K562 (cell line): Measurements from ENCODE around the gene TOP3A. TPM values are rescaled to one million over a fixed set of nuclear protein-coding genes. Genes with fewer than 3 reads are reported as not detected.

ENCODE experiments used
- ATAC-seq: fragments of 200-7000 bp; cut with Tn5 transposase; 3 replicates; pipeline ENCODE4 v1.9.1; 2020; ENCODE audit warnings: moderate library complexity
- BruUV-seq: library from RNA; stranded (reverse); fragments of 400-500 nt; replicated peaks from 2 replicates; lab custom pipeline; 2021; lab: Mats Ljungman, UMichigan
- CTCF ChIA-PET: fragments of 300-600 bp; formaldehyde crosslinking; extraction: SDS; loops from one replicate; lab custom pipeline; 2021; ENCODE audit warnings: low intra/inter-chr PET ratio; lab: Yijun Ruan, JAX
- POLR2A ChIA-PET: fragments of 300-600, 350-650 bp; sonication (Branson Sonifier 250); formaldehyde crosslinking; extraction: SDS; loops from one replicate; lab custom pipeline; 2021; ENCODE audit warnings: antibody characterized with exemption, inconsistent platforms; lab: Yijun Ruan, JAX
- DNase-seq, 4 experiments: peaks; one replicate each; pipeline versions ENCODE4 v3.0.0 to v3.0.0-alpha.2; 2011 to 2018; ENCODE audit warnings: low spot score in 3 of 4, mixed read lengths in 3 of 4; ENCODE audit errors: extremely low read depth in 1 of 4
- FAIRE-seq: peaks from 2 replicates; lab custom pipeline; 2011; peaks lifted over from hg19 to GRCh38; lab: Jason Lieb, UNC
- H2AFZ ChIP-seq: 2 replicates; pipeline ENCODE4 v1.6.0; 2011; ENCODE audit warnings: low read depth, low read length, control low read depth, inconsistent platforms
- H3K27ac ChIP-seq: fragments of 200-600 bp; 3 replicates; pipeline ENCODE4 v1.8.0; 2011; ENCODE audit warnings: low read depth, mild to moderate bottlenecking, control low read depth, inconsistent platforms, low read length, moderate library complexity, mixed read lengths; ENCODE audit errors: extremely low read depth
- H3K27me3 ChIP-seq, 2 experiments: fragments of 300-600 bp in 1 of 2; 2 replicates in 1 of 2; 3 replicates in 1 of 2; pipeline versions ENCODE4 v1.6.0 to v1.8.0; 2011; ENCODE audit warnings: inconsistent platforms in 2 of 2, low read length in 2 of 2, mild to moderate bottlenecking in 1 of 2, mixed read lengths in 1 of 2, moderate library complexity in 1 of 2; ENCODE audit not compliant: control insufficient read depth in 2 of 2, insufficient read depth in 2 of 2
- H3K36me3 ChIP-seq: fragments of 300-600 bp; 3 replicates; pipeline ENCODE4 v1.8.0; 2011; ENCODE audit warnings: mild to moderate bottlenecking, low read length, inconsistent platforms; ENCODE audit not compliant: control insufficient read depth, insufficient read depth
- H3K4me1 ChIP-seq, 2 experiments: fragments of 200-600 bp in 1 of 2; replicated peaks in 1 of 2; 2 replicates in 1 of 2; 3 replicates in 1 of 2; pipeline versions ENCODE4 v1.5.1 to v1.8.0; 2011; ENCODE audit warnings: inconsistent platforms in 2 of 2, low read length in 2 of 2, mild to moderate bottlenecking in 1 of 2, mixed read lengths in 1 of 2, moderate library complexity in 1 of 2; ENCODE audit not compliant: control insufficient read depth in 2 of 2, insufficient read depth in 2 of 2
- H3K4me2 ChIP-seq: 2 replicates; pipeline ENCODE4 v1.6.1; 2011; ENCODE audit warnings: low read length, control low read depth, inconsistent platforms, mixed read lengths; ENCODE audit not compliant: insufficient read depth
- H3K4me3 ChIP-seq: fragments of 200-600 bp; sonication (generic), shearing (Covaris generic); 2 replicates; pipeline ENCODE4 v1.5.1; 2016; ENCODE audit warnings: control low read depth, inconsistent platforms
- H3K79me2 ChIP-seq: fragments of 200-600 bp; 3 replicates; pipeline ENCODE4 v1.8.0; 2011; ENCODE audit warnings: low read length, inconsistent platforms; ENCODE audit not compliant: control insufficient read depth, insufficient read depth
- H3K9ac ChIP-seq, 2 experiments: 2 replicates each; pipeline versions ENCODE4 v1.6.0 to v1.6.1; 2011; ENCODE audit warnings: low read depth in 2 of 2, low read length in 2 of 2, control low read depth in 1 of 2, inconsistent platforms in 1 of 2, mild to moderate bottlenecking in 1 of 2, mixed read lengths in 1 of 2; ENCODE audit not compliant: insufficient read depth in 1 of 2
- H3K9me1 ChIP-seq: one replicate; pipeline ENCODE4 v1.6.0; 2011; ENCODE audit warnings: inconsistent platforms, mild to moderate bottlenecking, low read length, moderate library complexity; ENCODE audit not compliant: control insufficient read depth, insufficient read depth
- H3K9me3 ChIP-seq: replicated peaks from 2 replicates; pipeline ENCODE4 v1.5.1; 2011; ENCODE audit warnings: low read depth, low read length, inconsistent platforms; ENCODE audit not compliant: control insufficient read depth, insufficient read depth
- H4K20me1 ChIP-seq: replicated peaks from 2 replicates; pipeline ENCODE4 v1.6.1; 2011; ENCODE audit warnings: low read length, inconsistent platforms, mixed read lengths; ENCODE audit not compliant: control insufficient read depth, insufficient read depth
- CHCHD3 ChIP-seq: fragments of 250-450 bp; sonication (Bioruptor Pico); IDR thresholded peaks from 2 replicates; pipeline ENCODE4 v2.1.2; 2022; ENCODE audit warnings: mild to moderate bottlenecking
- CHD4 ChIP-seq: fragments of 200-600 bp; sonication (generic); IDR thresholded peaks from 3 replicates; pipeline ENCODE4 v1.6.1; 2012; ENCODE audit warnings: low read depth, mild to moderate bottlenecking, mixed read lengths, low read length, inconsistent platforms; ENCODE audit not compliant: insufficient read depth, insufficient replicate concordance, poor library complexity, severe bottlenecking
- CXXC5 ChIP-seq: fragments of 250-450 bp; sonication (Bioruptor Pico); IDR thresholded peaks from 2 replicates; pipeline ENCODE4 v1.8.0; 2022; ENCODE audit warnings: inconsistent platforms, mild to moderate bottlenecking, moderate library complexity
- GATA2 ChIP-seq: sonication (generic); formaldehyde crosslinking; IDR thresholded peaks from 2 replicates; pipeline ENCODE4 v1.4.0; 2020; ENCODE audit warnings: mild to moderate bottlenecking, missing genetic modification reagents
- HDGF ChIP-seq: fragments of 450-650 bp; IDR thresholded peaks from 2 replicates; pipeline ENCODE4 v1.6.1; 2016
- MAZ ChIP-seq, 2 experiments: fragments of 450-650 bp in 1 of 2; sonication (generic) in 1 of 2; formaldehyde crosslinking; IDR thresholded peaks in 1 of 2; conservative IDR thresholded peaks in 1 of 2; 2 replicates each; pipeline versions ENCODE4 v1.4.0 to v1.5.0; 2020; ENCODE audit warnings: mild to moderate bottlenecking in 1 of 2, missing genetic modification reagents in 1 of 2
- MED1 ChIP-seq: sonication (generic); formaldehyde crosslinking; IDR thresholded peaks from 2 replicates; pipeline ENCODE4 v1.8.1; 2023; ENCODE audit warnings: missing genetic modification reagents, borderline replicate concordance
- NFIC ChIP-seq: fragments of 450-650 bp; IDR thresholded peaks from 2 replicates; pipeline ENCODE4 v1.6.1; 2017; ENCODE audit warnings: mild to moderate bottlenecking, inconsistent platforms
- RAD21 ChIP-seq, 2 experiments: fragments of 250-450 bp in 1 of 2; fragments of 450-650 bp in 1 of 2; sonication (Bioruptor Pico) in 1 of 2; formaldehyde crosslinking in 1 of 2; IDR thresholded peaks in 1 of 2; conservative IDR thresholded peaks in 1 of 2; 2 replicates each; pipeline versions ENCODE4 v1.4.0 to v1.8.0; 2020 to 2022; ENCODE audit warnings: mild to moderate bottlenecking in 2 of 2, moderate library complexity in 1 of 2
- RBM39 ChIP-seq: fragments of 200-400 bp; formaldehyde crosslinking; optimal IDR thresholded peaks from 2 replicates; pipeline ENCODE3; 2018; ENCODE audit warnings: low read depth, low read length
- SAP30 ChIP-seq: fragments of 200-600 bp; sonication (generic); IDR thresholded peaks from 2 replicates; pipeline ENCODE4 v1.6.1; 2012; ENCODE audit warnings: borderline replicate concordance, low read depth, mild to moderate bottlenecking, moderate library complexity, low read length, control low read depth, inconsistent platforms; ENCODE audit not compliant: insufficient read depth, poor library complexity, severe bottlenecking
- SMARCE1 ChIP-seq: fragments of 450-650 bp; IDR thresholded peaks from 2 replicates; pipeline ENCODE4 v1.7.1; 2016; ENCODE audit warnings: mild to moderate bottlenecking
- SP2 ChIP-seq: IDR thresholded peaks from 2 replicates; pipeline ENCODE4 v1.6.1; 2011; ENCODE audit warnings: mild to moderate bottlenecking, low read depth, low read length, moderate library complexity; ENCODE audit not compliant: poor library complexity, severe bottlenecking; ENCODE audit errors: extremely low read depth
- SRF ChIP-seq, 2 experiments: fragments of 250-450, 450-650 bp in 1 of 2; sonication (Bioruptor Pico) in 1 of 2; sonication (generic) in 1 of 2; formaldehyde crosslinking; IDR thresholded peaks; 2 replicates each; pipeline versions ENCODE4 v1.5.0 to v1.5.1; 2020 to 2022; ENCODE audit warnings: mild to moderate bottlenecking in 1 of 2, missing genetic modification reagents in 1 of 2
- WGBS: fragments of 100-300 bp; shearing (Covaris generic); methylation state at CpG from one replicate; pipeline ENCODE4 v1.1.6; 2016; ENCODE audit warnings: low coverage, mixed read lengths; ENCODE audit not compliant: insufficient coverage; ENCODE audit errors: missing lambda C conversion rate; 5-methylcytosine and 5-hydroxymethylcytosine counted together
- in situ Hi-C: fragments of 300-500 bp; cut with MboI; formaldehyde crosslinking; loops from 4 replicates; pipeline ENCODE4 v1.15.0; 2018; ENCODE audit warnings: inconsistent platforms, mixed read lengths
- intact Hi-C: fragments of 100-400 bp; cut with micrococcal nuclease; formaldehyde crosslinking; loops from 2 replicates; pipeline ENCODE4 v1.14.2; 2022
- polyA plus RNA-seq, 8 experiments: library from polyadenylated mRNA; depleted of rRNA in 4 of 8; stranded (reverse) in 5 of 8; unstranded in 3 of 8; fragments of >200 nt; fragmentation: Nextera tagmentation in 2 of 8; fragmentation: Illumina TruSeq in 1 of 8; extraction: Ambion mirVana in 2 of 8; extraction: Trizol in 1 of 8; gene quantifications; 2 replicates each; pipeline versions ENCODE4 v1.2.1 to v1.2.3, GENCODE V29; 2011 to 2014; ENCODE audit warnings: inconsistent platforms in 1 of 8, missing spikeins in 1 of 8
- total RNA-seq, 7 experiments: library from RNA; depleted of rRNA in 6 of 7; stranded (reverse); fragments of >200 nt in 6 of 7; fragmentation: Illumina TruSeq in 2 of 7; extraction: Trizol in 2 of 7; gene quantifications; 2 replicates each; pipeline versions ENCODE4 v1.2.1 to v1.2.3, GENCODE V29; 2011 to 2021; ENCODE audit warnings: low replicate concordance in 1 of 7
- TF ChIP-seq, protein P1 (sequence below): fragments of 200-800 bp; sonication (Bioruptor generic); IDR thresholded peaks from 2 replicates; pipeline ENCODE4 v1.6.1; 2017; ENCODE audit warnings: missing genetic modification characterization, missing compliant biosample characterization

The TOP3A gene
- total and polyA plus RNA-seq, 9 of the 15 experiments (the other 6 are each of a cell fraction or from before 2014, with no cell fraction given), result 5.2 to 49.7 (median 24.7) TPM

DNA sequence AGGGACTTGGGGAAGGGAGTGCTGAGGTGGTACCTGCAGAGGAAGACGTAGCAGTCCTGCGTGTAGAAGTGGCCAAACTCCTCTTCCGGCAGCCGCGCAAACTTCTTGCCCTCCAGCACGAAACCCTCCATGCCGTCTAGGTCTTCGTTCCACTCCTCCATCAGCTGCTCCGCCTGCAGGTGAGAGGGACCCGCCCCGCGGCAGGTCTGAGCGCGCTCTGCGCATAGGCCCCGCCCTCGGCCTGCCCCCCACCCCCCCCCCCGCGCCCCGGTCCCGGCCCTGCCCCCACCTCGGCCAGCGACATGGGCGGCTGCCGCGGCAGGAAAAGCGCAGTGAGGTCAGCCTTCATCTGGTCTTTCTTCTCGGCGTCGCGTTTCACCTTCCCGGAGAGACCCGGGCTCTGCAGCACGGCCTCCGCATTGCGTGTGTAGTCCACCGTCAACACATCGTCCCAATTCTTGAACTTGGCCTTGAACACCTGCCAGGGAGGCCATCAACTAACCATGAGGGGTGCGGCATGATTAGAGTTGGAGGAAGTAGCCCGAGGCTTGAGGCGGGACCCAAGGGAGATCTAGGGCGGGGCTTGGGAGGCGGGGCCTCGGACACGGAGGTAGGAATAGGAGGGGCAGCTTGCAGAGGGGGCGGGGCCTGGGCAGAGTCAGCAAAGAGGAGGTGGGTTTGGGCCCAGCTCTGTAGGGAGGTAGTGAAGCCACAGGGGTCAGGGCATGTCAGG, 67.7 kb downstream of the TOP3A start:
- H3K27me3 ChIP-seq, result no peaks in the 10 kb centered on the region
- no peaks in the 10 kb centered on the region for H3K79me2 ChIP-seq
- H3K4me2 ChIP-seq, result peak overlapping the region; percentile 82
- peaks cover 56% of the 10 kb centered on the region; the same call in 2 of the 3 replicates for H3K36me3 ChIP-seq
- in situ Hi-C loops (no loop called here), intact Hi-C loops (loop anchor here (5.0 kb wide), 1 partner anchor 70 kb away; the partner anchor contains the start of gene SMCR8)
- WGBS, result 5% methylated on average over 23 of the region's 46 CpGs
- H3K4me1 ChIP-seq, result peaks cover 3 to 28% of the 10 kb centered on the region in 2 experiments; a peak in 4 of 5 replicates
- H2AFZ ChIP-seq, result peak overlapping the region; percentile 98
- H3K4me3 ChIP-seq, result peak overlapping the region; percentile 31; the same call in 1 of the 2 replicates
- peak; percentile 89 to 92 (median 90) for DNase-seq
- CTCF ChIA-PET, result no interaction called here
- POLR2A ChIA-PET, result interaction anchor here (0.7 to 0.9 kb wide), 2 partner anchors 9 to 19 kb away, joined by 4 to 5 read pairs; no protein-coding TSS in a partner anchor
- FAIRE-seq, result peak; percentile 82
- H3K9me3 ChIP-seq, result no peaks in the 10 kb centered on the region
- peaks cover 3% of the 10 kb centered on the region; the same call in 1 of the 2 replicates for H4K20me1 ChIP-seq
- BruUV-seq, result no TSS peak
- peak overlapping the region in 1 of 2 experiments; percentile 91; a peak in 2 of 4 replicates for H3K9ac ChIP-seq
- peak overlapping the region; percentile 76 for H3K27ac ChIP-seq
- peaks cover 2% of the 10 kb centered on the region for H3K9me1 ChIP-seq
- ATAC-seq, result peak; percentile 97
- TF ChIP-seq CHCHD3, result no peak
- no peak for TF ChIP-seq SP2
- TF ChIP-seq SMARCE1, result no peak
- peak in 1 of 2 experiments; percentile 33; a peak in 1 of 4 replicates for TF ChIP-seq SRF (CRISPR knock-in tag; IDR thresholded peaks at IDR 0.05)
- no peak for TF ChIP-seq RBM39
- TF ChIP-seq, protein P1, sequence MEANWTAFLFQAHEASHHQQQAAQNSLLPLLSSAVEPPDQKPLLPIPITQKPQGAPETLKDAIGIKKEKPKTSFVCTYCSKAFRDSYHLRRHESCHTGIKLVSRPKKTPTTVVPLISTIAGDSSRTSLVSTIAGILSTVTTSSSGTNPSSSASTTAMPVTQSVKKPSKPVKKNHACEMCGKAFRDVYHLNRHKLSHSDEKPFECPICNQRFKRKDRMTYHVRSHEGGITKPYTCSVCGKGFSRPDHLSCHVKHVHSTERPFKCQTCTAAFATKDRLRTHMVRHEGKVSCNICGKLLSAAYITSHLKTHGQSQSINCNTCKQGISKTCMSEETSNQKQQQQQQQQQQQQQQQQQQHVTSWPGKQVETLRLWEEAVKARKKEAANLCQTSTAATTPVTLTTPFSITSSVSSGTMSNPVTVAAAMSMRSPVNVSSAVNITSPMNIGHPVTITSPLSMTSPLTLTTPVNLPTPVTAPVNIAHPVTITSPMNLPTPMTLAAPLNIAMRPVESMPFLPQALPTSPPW (CRISPR knock-in tag), result peak; percentile 88
- TF ChIP-seq NFIC, result peak; percentile 54
- TF ChIP-seq RAD21 (CRISPR knock-in tag; conservative IDR thresholded peaks at IDR 0.05 in 1 of 2, IDR thresholded peaks at IDR 0.05 in 1 of 2), result no peak
- TF ChIP-seq MAZ (CRISPR knock-in tag; conservative IDR thresholded peaks at IDR 0.05 in 1 of 2, IDR thresholded peaks at IDR 0.05 in 1 of 2), result peak in 1 of 2 experiments; percentile 52; a peak in 2 of 4 replicates
- TF ChIP-seq CXXC5 (CRISPR knock-in tag), result peak; percentile 32; the same call in 1 of the 2 replicates
- no peak for TF ChIP-seq CHD4
- TF ChIP-seq SAP30, result peak; percentile 63
- TF ChIP-seq MED1 (CRISPR knock-in tag), result no peak
- no peak for TF ChIP-seq GATA2 (CRISPR knock-in tag)
- TF ChIP-seq HDGF, result peak; percentile 26; the same call in 1 of the 2 replicates
